Epithelial cell of esophagus (primary cell): ENCODE data around the gene VILL.

Experiments
- DNase-seq: peaks from one replicate; pipeline ENCODE4 v3.0.0; 2010; ENCODE audit warnings: low read depth
- H3K4me3 ChIP-seq: 2 replicates; pipeline ENCODE4 v1.5.1; 2011; ENCODE audit warnings: mild to moderate bottlenecking, low read length, control low read depth
- TF ChIP-seq, protein P1 (sequence below): IDR thresholded peaks from 2 replicates; pipeline ENCODE4 v1.5.1; 2011; ENCODE audit warnings: low read depth, mild to moderate bottlenecking, low read length, control low read depth, inconsistent platforms; ENCODE audit not compliant: insufficient read depth; ENCODE audit errors: missing control alignments

The VILL gene

DNA sequence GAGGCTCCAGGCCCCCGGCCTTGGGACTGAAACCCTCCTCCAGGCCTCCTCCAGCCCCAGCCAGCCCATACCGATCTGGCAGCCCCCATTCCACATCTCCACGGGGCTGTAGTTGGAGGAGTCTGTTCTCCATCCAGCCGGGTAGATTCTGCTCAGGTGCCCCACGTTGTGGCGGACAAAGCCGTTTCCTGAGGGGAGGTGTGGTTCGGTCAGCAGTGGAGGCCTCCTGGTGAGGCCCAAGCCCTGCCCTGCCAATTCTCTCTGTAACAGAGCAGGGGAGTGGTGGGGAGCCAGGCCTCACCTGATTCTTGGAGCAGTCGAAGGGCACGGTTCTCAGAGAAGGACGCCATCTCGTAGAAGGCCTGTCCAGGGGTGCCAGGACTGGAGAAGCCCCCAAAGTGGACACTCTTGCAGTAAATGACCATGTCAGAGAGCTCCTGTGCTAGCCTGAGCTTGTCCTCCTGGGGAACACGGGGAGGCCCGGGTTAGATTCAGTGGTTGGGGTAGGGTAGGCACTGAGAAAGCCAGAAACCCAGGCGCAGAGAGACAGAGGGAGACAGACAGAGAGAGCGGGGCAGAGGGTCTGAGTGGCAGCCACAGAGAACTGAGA is 18.5 kb downstream of the VILL start:
- TF ChIP-seq, protein P1, sequence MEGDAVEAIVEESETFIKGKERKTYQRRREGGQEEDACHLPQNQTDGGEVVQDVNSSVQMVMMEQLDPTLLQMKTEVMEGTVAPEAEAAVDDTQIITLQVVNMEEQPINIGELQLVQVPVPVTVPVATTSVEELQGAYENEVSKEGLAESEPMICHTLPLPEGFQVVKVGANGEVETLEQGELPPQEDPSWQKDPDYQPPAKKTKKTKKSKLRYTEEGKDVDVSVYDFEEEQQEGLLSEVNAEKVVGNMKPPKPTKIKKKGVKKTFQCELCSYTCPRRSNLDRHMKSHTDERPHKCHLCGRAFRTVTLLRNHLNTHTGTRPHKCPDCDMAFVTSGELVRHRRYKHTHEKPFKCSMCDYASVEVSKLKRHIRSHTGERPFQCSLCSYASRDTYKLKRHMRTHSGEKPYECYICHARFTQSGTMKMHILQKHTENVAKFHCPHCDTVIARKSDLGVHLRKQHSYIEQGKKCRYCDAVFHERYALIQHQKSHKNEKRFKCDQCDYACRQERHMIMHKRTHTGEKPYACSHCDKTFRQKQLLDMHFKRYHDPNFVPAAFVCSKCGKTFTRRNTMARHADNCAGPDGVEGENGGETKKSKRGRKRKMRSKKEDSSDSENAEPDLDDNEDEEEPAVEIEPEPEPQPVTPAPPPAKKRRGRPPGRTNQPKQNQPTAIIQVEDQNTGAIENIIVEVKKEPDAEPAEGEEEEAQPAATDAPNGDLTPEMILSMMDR: no peak
- no peak for DNase-seq
- H3K4me3 ChIP-seq: no peak overlapping the region

DNA sequence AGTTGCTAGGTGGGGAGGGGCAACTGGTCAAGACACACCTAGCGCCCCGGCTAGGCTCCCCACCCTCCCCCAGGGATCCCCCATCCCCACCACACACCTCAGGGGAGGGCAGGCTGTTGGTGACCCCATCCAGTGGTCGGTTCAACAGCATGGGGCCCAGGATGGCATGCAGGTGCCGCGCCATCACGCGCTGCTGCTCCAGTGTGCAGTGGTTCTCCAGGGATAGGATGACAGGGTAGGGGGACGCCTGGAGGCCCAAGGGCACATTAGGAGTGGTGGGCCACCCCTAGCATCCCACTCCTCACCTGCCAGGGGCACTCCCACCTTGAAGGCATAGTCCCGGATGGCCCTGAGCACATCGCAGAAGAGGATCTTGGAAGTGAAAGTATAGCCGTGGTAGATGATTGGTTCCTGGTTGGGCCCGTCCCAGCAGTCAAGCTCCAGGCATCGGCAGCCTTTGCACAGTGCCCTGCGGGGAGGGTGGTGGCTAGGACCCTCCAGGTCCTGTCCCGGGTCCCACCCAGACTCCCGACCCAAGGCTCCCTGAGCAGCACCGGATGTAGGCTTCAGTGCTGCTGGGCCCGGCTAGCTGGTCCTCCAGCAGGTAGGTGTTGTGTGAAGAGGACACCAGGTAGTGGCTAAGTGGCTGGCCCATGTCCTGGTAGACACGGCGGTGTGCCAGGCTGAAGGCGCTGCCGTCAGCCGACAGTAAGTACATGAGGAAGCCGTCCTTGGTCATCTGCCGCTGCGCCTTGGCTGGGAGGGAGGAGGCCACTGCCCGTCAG is 19.4 kb downstream of the VILL start:
- H3K4me3 ChIP-seq: no peak overlapping the region

DNA sequence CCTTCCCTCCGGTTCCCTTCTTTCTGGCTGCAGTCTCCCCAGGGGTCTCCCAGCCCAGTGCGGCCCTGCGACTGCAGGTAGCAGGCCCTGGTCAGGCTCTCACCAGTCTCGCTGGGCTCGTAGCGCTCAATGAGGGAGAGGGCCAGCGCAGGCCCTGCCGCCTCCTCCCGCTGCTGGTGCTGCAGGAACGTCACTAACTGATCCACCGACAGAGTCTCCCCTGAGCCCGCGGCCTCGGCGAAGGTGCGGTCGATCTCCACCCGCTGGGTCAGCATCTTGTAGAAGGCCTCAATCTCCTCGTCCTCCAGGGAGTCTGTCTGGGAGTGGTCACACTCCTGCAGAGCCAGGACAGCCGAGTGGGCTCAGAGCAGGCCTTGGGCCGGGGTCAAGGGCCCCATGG is 20.5 kb downstream of the VILL start:
- no peak overlapping the region for H3K4me3 ChIP-seq
- TF ChIP-seq, protein P1: no peak
- DNase-seq: no peak

More for the DNA sequence above, 19.4 kb downstream of the VILL start:
- DNase-seq: no peak
- TF ChIP-seq, protein P1: no peak

DNA sequence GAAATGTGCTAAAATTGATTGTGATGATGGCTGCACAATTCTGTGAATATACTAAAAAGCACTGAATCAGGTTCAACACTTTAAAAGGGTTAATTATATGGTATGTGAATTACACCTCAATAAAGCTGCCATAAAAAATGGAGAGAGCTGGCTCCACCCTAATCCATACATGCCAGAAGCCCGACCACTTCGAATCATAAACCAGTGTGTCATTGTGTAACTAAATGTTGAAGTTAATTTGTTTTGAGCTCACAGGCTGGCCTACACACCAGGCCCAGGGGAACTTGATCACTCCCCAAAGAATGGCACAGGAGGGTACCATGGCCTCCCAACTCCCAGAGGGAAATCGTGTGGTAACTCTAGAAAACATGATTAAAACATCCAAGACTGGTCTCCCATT is 24.9 kb downstream of the VILL start:
- TF ChIP-seq, protein P1: no peak
- H3K4me3 ChIP-seq: no peak overlapping the region
- no peak for DNase-seq

DNA sequence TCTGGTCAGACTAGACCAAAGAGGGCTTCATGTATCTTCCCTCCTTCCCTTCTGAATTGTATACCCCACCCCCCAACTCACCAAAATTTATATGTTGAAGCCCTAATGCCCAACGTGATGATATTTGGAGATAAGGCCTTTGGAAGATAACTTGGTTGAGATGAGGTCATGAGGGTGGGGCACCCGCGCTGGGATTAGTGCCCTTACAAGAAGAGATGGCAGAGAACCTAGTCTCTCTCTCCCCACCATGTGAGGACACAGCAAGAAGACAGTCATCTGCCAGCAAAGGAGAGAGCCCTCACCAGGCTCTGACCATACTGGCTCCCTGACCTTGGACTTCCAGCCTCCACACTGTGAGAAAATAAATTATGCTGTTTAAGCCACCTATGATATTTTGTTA is 25.4 kb downstream of the VILL start:
- TF ChIP-seq, protein P1: no peak
- H3K4me3 ChIP-seq: no peak overlapping the region
- no peak for DNase-seq

DNA sequence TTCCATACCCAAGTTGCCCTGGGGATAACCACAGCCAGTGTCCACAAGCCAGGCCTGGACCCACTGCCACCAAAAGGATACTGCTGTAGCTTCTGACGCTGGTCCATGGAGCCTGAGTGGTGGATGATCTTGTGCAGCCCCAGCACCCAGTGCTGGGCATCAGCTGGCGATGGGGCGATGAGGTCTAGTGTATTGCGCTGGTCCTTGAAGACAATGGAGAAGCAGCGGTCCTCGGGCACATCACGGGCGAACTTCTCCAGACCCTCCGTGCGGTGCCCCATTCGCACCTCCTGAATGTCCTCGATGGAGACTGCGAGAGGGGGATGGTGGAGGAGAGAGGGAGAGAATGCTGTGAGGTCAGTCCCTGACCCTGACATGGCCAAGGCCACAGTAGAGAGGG is 25.8 kb downstream of the VILL start:
- DNase-seq: no peak
- TF ChIP-seq, protein P1: no peak
- H3K4me3 ChIP-seq: no peak overlapping the region
